NCI-H1417 (cell line): ENCODE measurements around the gene PALM3.
A peak's percentile ranks its signal among the peaks of the same experiment; 100 is the strongest.

Experiments used
- DNase-seq, 3 experiments: peaks; one replicate each; lab custom pipeline; 2025; lab: John Stamatoyannopoulos, UW

PALM3 gene

GRCh38 chr19:14089662-14090508 lies 28.0 kb upstream of the PALM3 start:
- DNase-seq: peak; percentile 37 to 75 (median 74)

GRCh38 chr19:14089412-14089661 lies 27.5 kb upstream of the PALM3 start:
- peak in 1 of 3 experiments; percentile 63 for DNase-seq

DNA sequence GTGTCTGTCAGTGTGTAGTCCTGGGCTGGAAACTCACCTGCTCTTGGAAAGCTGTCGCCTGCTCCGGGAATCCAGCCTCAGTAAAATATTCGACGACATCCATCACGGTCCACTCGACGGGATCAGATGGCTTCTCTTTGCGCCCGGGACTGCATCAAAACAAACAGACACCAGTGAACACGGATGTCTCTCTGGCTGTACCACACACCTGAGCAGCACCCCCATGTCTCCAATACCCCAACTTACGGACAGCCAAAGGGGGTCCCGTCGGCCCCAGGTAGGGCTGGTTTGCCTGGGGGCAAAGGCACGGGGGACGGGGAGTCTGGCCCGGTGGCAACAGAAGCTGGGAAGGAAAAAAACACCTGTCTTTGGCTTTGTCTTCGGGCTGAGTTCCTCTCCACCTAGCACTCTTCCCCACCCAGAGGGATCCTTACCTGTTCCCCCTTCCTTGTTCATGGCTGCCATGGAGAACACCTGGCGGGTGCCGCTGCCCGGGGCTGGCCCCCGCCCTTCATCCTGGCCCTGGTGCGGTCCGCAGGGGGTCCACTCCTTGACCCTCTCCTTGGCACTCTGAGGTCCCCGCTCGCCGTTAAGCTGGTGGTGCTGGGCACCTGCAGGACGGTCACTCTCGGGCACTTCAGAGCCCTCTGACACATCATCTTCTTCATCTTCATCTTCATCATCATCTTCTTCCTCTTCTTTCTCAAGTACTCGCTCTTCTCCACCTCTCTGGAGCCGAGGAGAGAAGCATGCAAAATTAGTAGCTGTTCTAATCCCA lies 26.9 kb upstream of the PALM3 start:
- no peak for DNase-seq

DNA sequence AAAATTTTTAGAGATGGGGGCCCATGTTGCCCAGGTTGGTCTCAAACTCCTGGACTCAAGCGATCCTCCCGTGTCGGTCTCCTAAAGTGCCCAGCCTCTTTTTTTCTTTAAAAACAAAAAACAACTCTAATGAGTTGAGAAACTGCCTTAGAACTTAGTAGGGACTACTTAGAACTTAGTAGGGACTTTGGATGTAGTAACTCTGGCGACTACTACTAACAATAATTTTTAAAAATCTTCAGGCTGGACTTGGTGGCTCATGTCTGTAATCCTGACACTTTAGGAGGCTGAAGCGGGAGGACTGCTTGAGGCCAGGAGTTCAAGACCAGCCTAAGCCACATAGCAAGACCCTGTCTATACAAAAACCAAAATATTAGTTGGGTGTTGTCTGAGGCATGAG lies 24.2 kb upstream of the PALM3 start:
- no peak for DNase-seq

- DNase-seq: no peak
These were observed 23.6 kb upstream of the PALM3 start, which contains the start of gene C19orf67 for GRCh38 chr19:14085309-14085995. C19orf67 (minus strand) TSS chr19:14085783; CDS start chr19:14085627, 156 bp downstream.

DNA sequence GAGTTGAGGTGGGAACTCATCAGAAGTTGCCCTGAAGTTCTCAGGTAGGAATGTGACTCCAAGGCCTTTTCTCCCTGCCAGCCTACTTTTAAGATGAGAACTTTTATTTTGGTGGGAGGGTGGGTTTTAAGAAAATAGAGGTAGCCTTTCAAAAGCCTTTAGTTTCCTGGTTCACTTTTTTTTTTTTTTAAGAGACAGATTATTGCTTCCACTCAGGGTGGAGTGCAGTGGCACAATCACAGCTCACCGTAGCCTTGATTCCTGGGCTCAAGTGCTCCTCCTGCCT lies 20.7 kb upstream of the PALM3 start:
- no peak for DNase-seq

DNA sequence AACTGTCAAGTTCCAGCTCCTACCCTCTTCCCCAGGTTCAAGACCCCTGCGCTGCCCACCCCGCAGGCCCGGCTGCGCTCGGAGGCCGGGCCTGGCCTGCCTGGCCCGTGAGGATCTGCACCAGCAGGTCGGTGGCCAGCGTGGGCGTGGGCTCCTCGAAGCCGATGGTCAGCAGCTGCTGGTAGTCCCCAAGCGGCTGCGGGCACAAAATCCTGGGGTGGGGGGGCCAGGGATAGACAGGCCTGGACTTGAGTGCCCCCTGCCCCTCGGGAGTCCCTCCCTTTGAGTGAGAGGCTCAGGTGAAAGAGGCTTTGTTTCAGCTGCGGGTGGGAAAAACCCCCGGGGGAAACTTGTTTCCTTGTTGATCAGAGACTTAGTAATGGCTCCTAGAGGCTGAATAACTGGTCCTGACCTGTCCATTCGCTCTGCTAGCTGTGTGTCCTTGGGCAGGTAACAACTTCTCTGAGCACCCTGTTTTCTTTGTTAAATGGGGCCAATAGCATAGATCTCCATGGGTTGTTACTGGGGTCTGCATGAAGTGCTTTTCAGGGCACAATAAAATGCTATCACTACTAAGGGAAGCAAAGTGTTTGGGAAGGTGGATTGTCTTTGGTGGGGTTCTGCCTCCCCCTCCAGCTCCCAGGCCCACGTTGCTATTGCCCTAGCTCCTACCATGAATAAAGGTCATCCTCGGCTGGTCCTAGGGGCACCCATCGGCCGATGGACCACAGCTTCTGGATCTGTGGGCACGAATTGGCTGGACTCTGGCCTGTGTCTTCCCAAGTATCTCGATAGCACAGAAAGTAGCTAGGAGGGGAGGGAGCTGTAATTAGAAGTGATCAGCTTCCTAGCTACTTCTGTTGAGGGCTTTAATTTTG lies 20.2 kb upstream of the PALM3 start:
- DNase-seq: peak in 1 of 3 experiments; percentile 75

GRCh38 chr19:14080887-14081796 lies 19.3 kb upstream of the PALM3 start:
- peak; percentile 96 to 100 (median 99) for DNase-seq

- no peak for DNase-seq
These were observed 16.5 kb upstream of the PALM3 start for GRCh38 chr19:14078411-14078810.

DNA sequence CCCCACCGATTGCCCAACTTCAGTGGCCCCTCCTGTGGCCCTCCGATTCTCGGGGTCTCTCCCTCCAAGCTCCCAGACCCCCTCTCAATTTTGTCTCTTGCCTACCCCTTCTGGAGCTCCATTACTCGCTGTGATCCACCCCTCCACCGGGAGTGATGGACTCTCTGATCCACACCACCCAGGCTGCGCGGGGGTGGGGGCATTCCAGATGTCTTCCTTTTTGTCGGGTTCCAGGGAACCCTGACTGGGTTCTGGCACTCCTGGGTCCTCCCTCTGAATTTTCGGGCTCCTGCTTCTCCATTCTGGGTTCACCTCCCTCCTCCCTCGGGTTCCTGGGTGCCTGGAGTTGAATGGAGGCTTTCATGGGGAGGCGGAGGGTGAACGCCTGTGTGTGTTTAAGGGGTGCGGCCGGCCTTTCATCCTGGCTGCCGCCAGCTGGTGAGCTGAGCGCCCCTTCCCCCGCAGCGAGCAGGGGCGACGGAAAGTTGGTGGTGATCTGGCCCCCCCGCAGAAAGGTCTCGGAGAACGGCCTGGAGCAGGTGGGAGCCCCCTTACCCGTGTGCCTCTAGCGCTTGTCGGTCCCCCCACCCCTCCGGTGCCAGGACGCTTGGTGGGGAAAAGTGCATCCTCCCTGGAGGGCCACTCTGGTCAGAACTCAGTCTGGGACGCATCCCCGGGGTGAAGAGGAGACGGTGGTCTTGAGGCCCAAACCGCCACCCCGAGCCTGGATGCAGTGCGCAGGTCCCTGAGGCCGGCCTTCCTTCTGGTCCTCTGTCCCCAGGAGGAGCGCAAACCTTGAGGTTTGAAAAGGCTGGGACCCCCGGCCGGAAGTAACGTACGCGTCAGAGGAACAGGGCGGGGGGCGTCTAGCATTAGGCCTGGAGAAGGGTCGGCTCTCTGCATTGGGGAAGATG lies 12.3 kb upstream of the PALM3 start:
- peak in 2 of 3 experiments; percentile 81 to 88 for DNase-seq

GRCh38 chr19:14073261-14073924 lies 11.5 kb upstream of the PALM3 start:
- peak; percentile 68 to 95 (median 84) for DNase-seq

GRCh38 chr19:14072535-14073260 lies 10.8 kb upstream of the PALM3 start, which contains the start of gene MISP3:
MISP3 (plus strand) TSS chr19:14072786; CDS start chr19:14073310, 524 bp downstream.
- peak; percentile 27 to 88 (median 86) for DNase-seq

- no peak for DNase-seq
These were observed 8.6 kb upstream of the PALM3 start for GRCh38 chr19:14070268-14071050.

GRCh38 chr19:14066134-14066533 lies 4.3 kb upstream of the PALM3 start:
- no peak for DNase-seq

DNA sequence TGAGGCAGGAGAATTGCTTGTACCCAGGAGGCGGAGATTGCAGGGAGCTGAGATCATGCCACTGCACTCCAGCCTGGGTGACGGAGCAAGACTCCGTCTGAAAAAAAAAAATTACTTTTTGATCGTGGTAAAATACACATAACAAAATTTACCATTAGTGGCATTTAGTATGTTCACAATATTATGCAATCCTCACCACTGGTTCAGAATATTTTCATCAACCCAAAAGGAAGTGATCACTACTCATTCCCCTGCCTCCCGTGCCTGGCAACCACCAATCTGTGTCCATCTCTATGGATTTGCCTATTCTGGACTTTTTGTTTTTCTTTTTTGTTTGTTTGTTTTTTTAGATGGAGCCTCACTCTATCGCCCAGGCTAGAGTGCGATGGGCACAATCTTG lies 1.2 kb upstream of the PALM3 start:
- no peak for DNase-seq

DNA sequence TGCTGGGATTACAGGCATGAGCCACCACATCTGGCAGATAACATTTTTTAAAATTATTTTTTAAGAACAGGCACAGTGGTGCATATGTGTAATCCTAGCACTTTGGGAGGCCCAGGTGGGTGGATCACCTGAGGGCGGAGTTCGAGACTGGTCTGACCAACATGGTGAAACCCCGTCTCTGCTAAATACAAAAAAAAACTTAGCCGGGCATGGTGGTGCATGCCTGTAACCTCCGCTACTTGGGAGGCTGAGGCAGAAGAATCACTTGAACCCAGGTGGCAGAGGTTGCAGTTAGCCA lies 631 bp upstream of the PALM3 start:
- no peak for DNase-seq

GRCh38 chr19:14061081-14061749 lies 661 bp downstream of the PALM3 start:
- DNase-seq: no peak
